IMR-90 (cell line): ENCODE data around the gene MALRD1. TPM values are rescaled to one million over a fixed set of nuclear protein-coding genes. Genes with fewer than 3 reads are reported as not detected.

Experiments used
- ATAC-seq: fragments of 200-7000 bp; cut with Tn5 transposase; 2 replicates; pipeline ENCODE4 v1.9.1; 2020; ENCODE audit warnings: low read depth, mild to moderate bottlenecking, moderate library complexity
- BruUV-seq: library from RNA; stranded (reverse); fragments of 400-500 nt; replicated peaks from 2 replicates; lab custom pipeline; 2021; lab: Mats Ljungman, UMichigan
- CTCF ChIA-PET: fragments of 300-600 bp; formaldehyde crosslinking; extraction: SDS; loops from one replicate; lab custom pipeline; 2021; ENCODE audit warnings: antibody characterized with exemption; lab: Yijun Ruan, JAX
- POLR2A ChIA-PET: fragments of 300-600 bp; sonication (Branson Sonifier 250); formaldehyde crosslinking; loops from one replicate; lab custom pipeline; 2022; ENCODE audit warnings: antibody characterized with exemption; ENCODE audit not compliant: unreplicated experiment; lab: Charles Lee
- DNase-seq: peaks from one replicate; pipeline ENCODE4 v3.0.0; 2013
- H2AFZ ChIP-seq: replicated peaks from 2 replicates; pipeline ENCODE3; 2013; ENCODE audit warnings: low read length, mild to moderate bottlenecking; ENCODE audit not compliant: poor library complexity
- H2AK5ac ChIP-seq: 2 replicates; pipeline ENCODE4 v1.6.1; 2013; ENCODE audit warnings: low read depth, low read length, inconsistent platforms
- H2AK9ac ChIP-seq: replicated peaks from 2 replicates; pipeline ENCODE3; 2013; ENCODE audit warnings: mild to moderate bottlenecking, low read depth, low read length, moderate library complexity; ENCODE audit not compliant: poor library complexity
- H2BK120ac ChIP-seq: 2 replicates; pipeline ENCODE4 v1.6.1; 2013; ENCODE audit warnings: low read depth, low read length, inconsistent platforms
- H2BK15ac ChIP-seq: 3 replicates; pipeline ENCODE4 v1.6.1; 2013; ENCODE audit warnings: low read depth, low read length, inconsistent platforms
- H2BK20ac ChIP-seq: 2 replicates; pipeline ENCODE4 v1.6.1; 2013; ENCODE audit warnings: low read depth, mild to moderate bottlenecking, inconsistent platforms, low read length, moderate library complexity
- H2BK5ac ChIP-seq: 2 replicates; pipeline ENCODE4 v1.6.1; 2013; ENCODE audit warnings: mild to moderate bottlenecking, low read depth, low read length, inconsistent platforms; ENCODE audit not compliant: poor library complexity, severe bottlenecking
- H3K14ac ChIP-seq: replicated peaks from 2 replicates; pipeline ENCODE4 v1.6.1; 2013; ENCODE audit warnings: low read depth, low read length, inconsistent platforms
- H3K18ac ChIP-seq: 2 replicates; pipeline ENCODE4 v1.6.1; 2013; ENCODE audit warnings: low read depth, low read length, control low read depth
- H3K23ac ChIP-seq: 2 replicates; pipeline ENCODE4 v1.6.1; 2013; ENCODE audit warnings: low read depth, low read length, inconsistent platforms
- H3K27ac ChIP-seq: 2 replicates; pipeline ENCODE4 v1.5.1; 2013; ENCODE audit warnings: mild to moderate bottlenecking, control low read depth, low read length; ENCODE audit not compliant: insufficient read depth
- H3K27me3 ChIP-seq: 2 replicates; pipeline ENCODE4 v1.6.1; 2013; ENCODE audit warnings: low read length; ENCODE audit not compliant: control insufficient read depth, insufficient read depth
- H3K36me3 ChIP-seq: 2 replicates; pipeline ENCODE4 v1.6.1; 2013; ENCODE audit warnings: low read length, mixed read lengths; ENCODE audit not compliant: control insufficient read depth, insufficient read depth
- H3K4ac ChIP-seq: 2 replicates; pipeline ENCODE4 v1.6.1; 2013; ENCODE audit warnings: low read depth, low read length, inconsistent platforms
- H3K4me1 ChIP-seq: 2 replicates; pipeline ENCODE4 v1.6.1; 2013; ENCODE audit warnings: low read length, mixed read lengths; ENCODE audit not compliant: control insufficient read depth, insufficient read depth
- H3K4me2 ChIP-seq: 2 replicates; pipeline ENCODE4 v1.6.1; 2013; ENCODE audit warnings: low read depth, mild to moderate bottlenecking, control low read depth, low read length, moderate library complexity
- H3K4me3 ChIP-seq: 2 replicates; pipeline ENCODE4 v1.5.1; 2013; ENCODE audit warnings: low read depth, mild to moderate bottlenecking, control low read depth, low read length, moderate library complexity; ENCODE audit not compliant: insufficient read depth
- H3K56ac ChIP-seq: 2 replicates; pipeline ENCODE4 v1.6.1; 2013; ENCODE audit warnings: low read length, inconsistent platforms; ENCODE audit not compliant: insufficient read depth; ENCODE audit errors: extremely low read depth
- H3K79me1 ChIP-seq, 2 experiments: 2 replicates each; pipeline ENCODE4 v1.6.1; 2013; ENCODE audit warnings: low read length in 2 of 2, inconsistent platforms in 1 of 2, low read depth in 1 of 2
- H3K9ac ChIP-seq: 2 replicates; pipeline ENCODE4 v1.6.1; 2013; ENCODE audit warnings: low read depth, low read length, control low read depth
- H3K9me1 ChIP-seq: 2 replicates; pipeline ENCODE4 v1.6.1; 2013; ENCODE audit warnings: low read length, inconsistent platforms; ENCODE audit not compliant: insufficient read depth
- H3K9me3 ChIP-seq: 2 replicates; pipeline ENCODE4 v1.6.1; 2013; ENCODE audit warnings: low read length; ENCODE audit not compliant: control insufficient read depth, insufficient read depth
- H4K20me1 ChIP-seq: 2 replicates; pipeline ENCODE4 v1.6.1; 2013; ENCODE audit warnings: low read length, inconsistent platforms; ENCODE audit not compliant: insufficient read depth
- H4K5ac ChIP-seq: 2 replicates; pipeline ENCODE4 v1.6.1; 2013; ENCODE audit warnings: mild to moderate bottlenecking, low read depth, low read length, control low read depth
- H4K8ac ChIP-seq, 2 experiments: 2 replicates each; pipeline ENCODE4 v1.6.1; 2013; ENCODE audit warnings: low read depth in 2 of 2, low read length in 2 of 2, control low read depth in 1 of 2, inconsistent platforms in 1 of 2
- H4K91ac ChIP-seq: 2 replicates; pipeline ENCODE4 v1.6.1; 2013; ENCODE audit warnings: low read depth, low read length, inconsistent platforms; ENCODE audit not compliant: insufficient read depth
- BHLHE40 ChIP-seq: fragments of 150-350 bp; IDR thresholded peaks from 2 replicates; pipeline ENCODE4 v1.6.1; 2016; ENCODE audit warnings: mild to moderate bottlenecking, low read depth, low read length
- CEBPB ChIP-seq: IDR thresholded peaks from 2 replicates; pipeline ENCODE4 v1.6.1; 2012; ENCODE audit warnings: low read depth, low read length, improper control_type of control experiment
- CHD1 ChIP-seq: IDR thresholded peaks from 2 replicates; pipeline ENCODE4 v1.6.1; 2012; ENCODE audit warnings: low read depth, low read length, improper control_type of control experiment
- CTCF ChIP-seq: conservative IDR thresholded peaks from 2 replicates; pipeline ENCODE4 v1.5.1; 2012; ENCODE audit warnings: mild to moderate bottlenecking, low read depth, low read length, improper control_type of control experiment
- ELK1 ChIP-seq: fragments of 150-350 bp; IDR thresholded peaks from 2 replicates; pipeline ENCODE4 v1.6.1; 2016; ENCODE audit warnings: low read depth, mild to moderate bottlenecking, low read length, moderate library complexity, borderline replicate concordance
- FOS ChIP-seq: fragments of 150-350 bp; IDR thresholded peaks from 2 replicates; pipeline ENCODE4 v1.6.1; 2016; ENCODE audit warnings: low read depth, low read length
- MAFK ChIP-seq: IDR thresholded peaks from 2 replicates; pipeline ENCODE4 v1.6.1; 2012; ENCODE audit warnings: low read depth, low read length, improper control_type of control experiment
- MAZ ChIP-seq: IDR thresholded peaks from 2 replicates; pipeline ENCODE4 v1.6.1; 2012; ENCODE audit warnings: low read depth, mild to moderate bottlenecking, low read length, improper control_type of control experiment, moderate library complexity, borderline replicate concordance
- MXI1 ChIP-seq: IDR thresholded peaks from 2 replicates; pipeline ENCODE4 v1.6.1; 2012; ENCODE audit warnings: low read depth, mild to moderate bottlenecking, low read length, moderate library complexity, borderline replicate concordance
- NFE2L2 ChIP-seq: fragments of 150-350 bp; IDR thresholded peaks from 2 replicates; pipeline ENCODE4 v1.6.1; 2016; ENCODE audit warnings: low read depth, mild to moderate bottlenecking, low read length
- RAD21 ChIP-seq: IDR thresholded peaks from 2 replicates; pipeline ENCODE4 v1.6.1; 2012; ENCODE audit warnings: low read length, improper control_type of control experiment
- RCOR1 ChIP-seq: IDR thresholded peaks from 2 replicates; pipeline ENCODE4 v1.6.1; 2012; ENCODE audit warnings: mild to moderate bottlenecking, low read length, improper control_type of control experiment; ENCODE audit not compliant: insufficient replicate concordance
- RFX5 ChIP-seq: IDR thresholded peaks from 2 replicates; pipeline ENCODE4 v1.8.0; 2012; ENCODE audit warnings: low read depth, mild to moderate bottlenecking, low read length, moderate library complexity
- SMC3 ChIP-seq: fragments of 150-350 bp; IDR thresholded peaks from 2 replicates; pipeline ENCODE4 v1.6.1; 2016; ENCODE audit warnings: low read depth, mild to moderate bottlenecking, antibody characterized with exemption, low read length, moderate library complexity
- USF2 ChIP-seq: fragments of 150-350 bp; IDR thresholded peaks from 2 replicates; pipeline ENCODE4 v1.6.1; 2017; ENCODE audit warnings: mild to moderate bottlenecking, antibody characterized with exemption, low read length, low read depth
- WGBS, 2 experiments: methylation state at CpG; one replicate each; pipeline versions ENCODE4 v1.1.5 to v1.1.7; 2013; ENCODE audit warnings: missing lambda C conversion rate in 2 of 2; ENCODE audit not compliant: insufficient read length in 1 of 2; ENCODE audit errors: extremely low coverage in 2 of 2; 5-methylcytosine and 5-hydroxymethylcytosine counted together
- dilution Hi-C: fragments of 300-500 bp; cut with HindIII; formaldehyde crosslinking; loops from one replicate; pipeline ENCODE4 v1.14.3; 2018; ENCODE audit warnings: low sequenced_read_pairs; ENCODE audit not compliant: unreplicated experiment
- in situ Hi-C: fragments of 300-500 bp; cut with MboI; formaldehyde crosslinking; loops from 3 replicates; pipeline ENCODE4 v1.14.3; 2019; ENCODE audit warnings: low sequenced_read_pairs, inconsistent platforms, mixed read lengths
- intact Hi-C: fragments of 100-400 bp; cut with micrococcal nuclease; formaldehyde crosslinking; loops from 2 replicates; pipeline ENCODE4 v1.10.0; 2022
- polyA plus RNA-seq, 3 experiments: library from polyadenylated mRNA; depleted of rRNA; stranded (reverse); fragments of >200 nt; gene quantifications; 2 replicates each; pipeline ENCODE4 v1.2.3, GENCODE V29; 2012; ENCODE audit warnings: low replicate concordance in 1 of 3
- total RNA-seq: library from RNA; depleted of rRNA; stranded (reverse); fragments of >200 nt; gene quantifications from 2 replicates; pipeline ENCODE4 v1.2.3, GENCODE V29; 2012

The MALRD1 gene
- total and polyA plus RNA-seq, 2 of the 4 experiments (the other 2 are of a cell fraction) = 0.34 to 1.1 TPM

GRCh38 chr10:19663344-19663743 lies 614.7 kb downstream of the MALRD1 start:
- H4K5ac ChIP-seq = no peak overlapping the region
- H2BK20ac ChIP-seq = no peak overlapping the region
- POLR2A ChIA-PET = no interaction called here
- H3K4me2 ChIP-seq = no peak overlapping the region
- no peak overlapping the region for H3K4ac ChIP-seq
- WGBS, 2 experiments = no CpG with 5 or more reads among the region's 1 CpG
- no peak overlapping the region for H3K18ac ChIP-seq
- H3K27ac ChIP-seq = no peak overlapping the region
- H3K9me3 ChIP-seq = no peaks in the 10 kb centered on the region
- H2BK5ac ChIP-seq = no peak overlapping the region
- no peak overlapping the region for H3K23ac ChIP-seq
- no peak overlapping the region for H4K91ac ChIP-seq
- no peak overlapping the region for H2BK15ac ChIP-seq
- BruUV-seq = no TSS peak
- H3K36me3 ChIP-seq = no peaks in the 10 kb centered on the region
- H3K4me3 ChIP-seq = no peak overlapping the region
- H4K8ac ChIP-seq = no peak overlapping the region
- CTCF ChIA-PET = no interaction called here
- no peaks in the 10 kb centered on the region for H3K27me3 ChIP-seq
- H3K9me1 ChIP-seq = no peaks in the 10 kb centered on the region
- no peak overlapping the region for H2AK9ac ChIP-seq
- no peaks in the 10 kb centered on the region for H3K4me1 ChIP-seq
- no peaks in the 10 kb centered on the region for H4K20me1 ChIP-seq
- TF ChIP-seq MAFK (no peak), SMC3 (no peak), CEBPB (no peak), CHD1 (no peak), CTCF (no peak), RAD21 (no peak), FOS (no peak), RCOR1 (no peak), MXI1 (no peak), USF2 (no peak), MAZ (no peak), RFX5 (no peak), ELK1 (no peak), BHLHE40 (no peak), NFE2L2 (no peak)
- in situ Hi-C loops = no loop called here
- intact Hi-C loops = no loop called here
- no peak overlapping the region for H3K14ac ChIP-seq
- no peak overlapping the region for H3K9ac ChIP-seq
- no peak overlapping the region for H3K56ac ChIP-seq
- no peak overlapping the region for H2BK120ac ChIP-seq
- no peak overlapping the region for H2AK5ac ChIP-seq
- H3K79me1 ChIP-seq = no peaks in the 10 kb centered on the region
- dilution Hi-C loops = no loop called here
- H2AFZ ChIP-seq = no peak overlapping the region
- no peak for ATAC-seq
- no peak for DNase-seq
